ENCODE data around the gene MET.
"Not testable (repeated sequence)": the region's sequence is repeated elsewhere in the genome, so short reads cannot be mapped to it uniquely, and the experiment has no call there.

Gene MET

DNA sequence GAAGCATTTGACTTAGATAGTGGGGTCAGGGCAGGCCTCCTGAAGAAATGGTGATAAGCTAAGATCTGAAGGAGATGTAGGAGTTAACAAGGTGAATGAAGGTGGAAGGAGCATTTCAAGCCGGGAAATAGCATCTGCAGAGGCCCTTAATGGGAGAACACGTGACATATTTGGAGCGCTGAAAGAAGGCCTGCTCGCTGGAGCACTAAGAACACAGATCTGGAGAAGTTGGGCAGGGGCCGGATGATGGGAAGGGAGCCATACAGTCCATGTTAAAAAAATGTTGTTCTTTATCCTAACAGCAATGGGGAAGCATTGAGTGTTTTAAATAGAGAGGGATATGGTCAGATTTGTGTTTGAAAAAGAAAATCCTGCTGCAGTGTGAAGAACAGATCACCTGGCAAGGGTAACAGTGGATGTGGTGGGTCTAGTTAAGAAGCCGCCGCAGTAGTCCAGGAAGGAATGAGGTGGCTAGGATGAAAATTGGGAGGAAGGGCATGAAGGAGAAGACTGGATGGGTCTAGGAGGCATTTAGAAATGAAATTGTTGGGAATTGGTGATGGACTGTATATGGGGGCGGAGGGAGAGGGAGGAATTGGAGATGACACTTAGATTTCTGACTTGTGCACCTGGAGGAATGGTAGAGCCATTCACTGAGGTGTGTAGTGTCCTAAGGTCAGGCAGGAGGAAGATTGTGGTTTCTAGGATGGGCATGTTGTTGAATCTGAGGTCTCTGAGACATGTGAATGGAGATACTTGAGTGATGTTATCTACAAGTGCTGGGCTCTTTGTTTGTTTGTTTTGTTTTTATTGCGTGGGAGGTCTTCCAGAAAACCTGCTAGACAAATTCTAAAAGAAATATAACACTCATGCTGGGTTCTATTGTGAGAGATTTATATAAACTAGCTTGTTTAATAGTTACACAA, 58.4 kb downstream of the MET start:
- no peak for DNase-seq

DNA sequence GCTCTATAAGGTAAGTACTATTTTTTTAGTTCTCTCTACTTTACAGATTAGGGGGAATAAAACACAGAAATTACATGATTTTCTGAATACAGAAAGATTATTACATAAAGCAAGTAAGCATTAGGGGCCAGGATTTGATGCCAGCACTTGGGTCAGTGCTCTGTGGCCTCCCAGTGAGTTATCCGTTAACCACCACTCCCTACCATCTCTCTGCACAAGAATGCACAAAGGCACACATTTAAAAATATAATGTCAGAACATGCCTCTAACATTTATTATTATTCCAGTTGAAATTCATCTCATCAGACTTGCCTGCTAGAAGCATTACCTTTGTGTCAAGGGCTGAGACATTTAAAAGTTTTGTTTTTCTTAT, 59.0 kb downstream of the MET start:
- DNase-seq = no peak

DNA sequence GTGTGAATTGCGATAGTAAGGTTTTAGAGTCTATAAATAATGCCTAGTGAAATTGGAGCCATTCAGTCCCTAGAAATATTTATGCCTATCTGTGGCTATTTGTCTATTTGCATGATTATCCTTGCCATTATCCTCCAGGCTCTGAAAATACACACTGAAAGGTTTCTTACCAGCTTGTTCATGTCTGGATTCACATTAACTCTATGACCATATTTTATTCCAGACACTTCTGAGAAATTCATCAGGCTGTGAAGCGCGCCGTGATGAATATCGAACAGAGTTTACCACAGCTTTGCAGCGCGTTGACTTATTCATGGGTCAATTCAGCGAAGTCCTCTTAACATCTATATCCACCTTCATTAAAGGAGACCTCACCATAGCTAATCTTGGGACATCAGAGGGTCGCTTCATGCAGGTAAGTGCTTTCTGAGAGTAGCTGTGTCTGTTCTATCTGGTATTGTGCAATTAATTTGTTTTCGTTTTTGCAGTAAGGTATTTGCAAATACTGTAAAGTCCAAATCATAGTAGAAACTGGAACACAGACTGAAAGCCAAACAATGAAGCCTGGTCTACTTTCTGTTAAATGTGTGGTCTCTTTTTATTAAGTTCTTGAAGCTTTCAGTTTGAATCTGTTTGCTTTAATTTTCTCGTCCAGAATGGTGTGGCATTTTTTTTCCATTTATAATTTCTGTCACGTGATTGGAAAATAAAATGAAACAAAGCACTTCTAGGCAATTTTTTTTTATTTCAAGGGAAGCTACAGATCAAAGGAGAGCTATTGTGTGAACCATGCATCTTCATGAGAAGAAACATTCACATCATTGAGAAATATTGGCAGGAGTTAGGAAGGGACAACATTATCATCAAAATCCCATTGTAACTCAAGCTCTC, 59.7 kb downstream of the MET start:
- no peak for DNase-seq

DNA sequence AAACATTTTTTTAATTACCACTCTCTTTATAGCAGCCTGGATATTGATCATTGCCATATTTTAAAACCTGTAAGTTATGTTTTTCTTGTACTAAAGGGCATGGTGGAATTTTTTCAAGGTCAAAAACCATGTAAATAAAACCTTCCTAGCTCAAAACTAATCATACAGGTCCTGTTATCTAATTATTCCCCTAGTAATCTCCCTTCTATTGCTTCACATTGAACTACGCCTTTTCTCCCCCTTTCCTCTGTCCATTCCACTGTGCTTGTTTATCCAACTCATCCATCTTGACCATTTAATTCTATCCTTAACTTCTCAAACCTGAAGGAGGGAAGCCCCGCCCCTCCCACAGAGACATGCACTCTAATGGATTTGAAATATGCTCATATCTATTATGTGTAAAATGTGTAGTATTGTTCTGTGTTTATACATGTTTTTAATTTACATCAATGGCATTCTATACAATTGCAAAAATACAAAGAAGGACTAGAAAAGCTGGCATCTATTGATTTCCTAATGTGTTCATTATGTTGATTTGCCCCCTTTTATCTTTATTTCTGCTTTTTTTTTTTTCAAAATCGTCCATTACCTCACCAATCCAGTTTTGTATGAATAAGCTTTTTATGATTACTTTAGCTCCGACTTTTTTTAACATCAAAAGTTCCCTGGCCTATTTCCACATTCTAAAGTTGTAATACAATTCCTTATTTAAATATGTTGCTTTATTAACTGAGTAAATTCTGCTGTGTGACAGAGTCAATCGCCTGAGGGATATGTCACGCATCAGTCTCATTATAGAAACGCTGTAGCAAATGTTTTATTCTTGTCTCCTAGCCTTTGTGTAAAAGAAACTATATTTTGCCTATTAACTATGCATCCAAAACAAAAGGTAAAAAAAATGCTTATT, 61.0 kb downstream of the MET start:
- no peak for DNase-seq

DNA sequence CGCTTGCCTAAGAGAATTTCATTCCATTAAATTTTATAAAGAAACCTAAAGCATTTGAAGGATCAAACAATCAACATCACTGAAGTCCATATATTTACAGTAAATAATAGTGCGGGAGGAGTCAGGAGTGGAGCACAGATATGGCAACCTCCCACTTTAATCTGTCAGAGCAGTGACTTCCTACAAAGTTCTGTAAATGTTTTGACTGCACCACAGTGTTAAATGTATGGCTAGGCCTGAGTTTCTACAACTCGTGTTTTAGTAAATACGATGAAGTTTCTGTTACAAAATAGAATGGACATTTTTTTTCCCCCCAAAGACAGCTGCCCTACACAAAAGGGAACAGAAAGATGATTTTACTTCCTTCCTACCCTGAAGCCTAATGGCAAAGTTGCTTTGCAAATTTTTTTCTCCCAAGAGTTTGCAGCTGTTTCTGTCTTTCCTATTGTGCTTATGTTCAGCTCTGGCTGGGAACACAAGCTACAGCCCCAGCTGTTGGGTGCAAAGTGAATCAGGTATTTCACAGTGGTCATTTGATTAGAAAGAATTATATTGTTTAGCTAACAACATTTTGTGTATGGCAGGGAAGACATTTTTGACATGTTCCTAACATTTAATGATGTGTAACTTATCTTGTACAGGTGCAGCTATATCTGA, 62.1 kb downstream of the MET start:
- DNase-seq = no peak

DNA sequence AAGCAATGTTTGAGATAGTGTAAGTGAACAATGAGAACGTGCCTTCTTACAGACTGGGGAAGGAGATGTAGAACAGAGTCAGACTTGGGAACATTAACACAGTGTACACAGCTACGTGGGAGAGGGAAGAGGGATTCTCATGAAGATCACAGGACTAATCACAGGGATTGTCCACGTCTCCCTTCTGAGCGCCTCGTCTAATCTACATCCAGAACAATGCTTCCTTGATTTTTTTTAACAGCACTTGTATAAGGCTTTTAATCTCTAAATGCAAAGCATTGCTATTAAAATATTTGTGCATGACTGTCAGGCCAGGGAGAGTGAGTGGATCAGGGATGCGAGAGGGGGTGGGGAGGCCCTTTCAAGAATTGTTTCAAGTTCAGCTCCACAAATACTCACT, 62.7 kb downstream of the MET start:
- DNase-seq = no peak

DNA sequence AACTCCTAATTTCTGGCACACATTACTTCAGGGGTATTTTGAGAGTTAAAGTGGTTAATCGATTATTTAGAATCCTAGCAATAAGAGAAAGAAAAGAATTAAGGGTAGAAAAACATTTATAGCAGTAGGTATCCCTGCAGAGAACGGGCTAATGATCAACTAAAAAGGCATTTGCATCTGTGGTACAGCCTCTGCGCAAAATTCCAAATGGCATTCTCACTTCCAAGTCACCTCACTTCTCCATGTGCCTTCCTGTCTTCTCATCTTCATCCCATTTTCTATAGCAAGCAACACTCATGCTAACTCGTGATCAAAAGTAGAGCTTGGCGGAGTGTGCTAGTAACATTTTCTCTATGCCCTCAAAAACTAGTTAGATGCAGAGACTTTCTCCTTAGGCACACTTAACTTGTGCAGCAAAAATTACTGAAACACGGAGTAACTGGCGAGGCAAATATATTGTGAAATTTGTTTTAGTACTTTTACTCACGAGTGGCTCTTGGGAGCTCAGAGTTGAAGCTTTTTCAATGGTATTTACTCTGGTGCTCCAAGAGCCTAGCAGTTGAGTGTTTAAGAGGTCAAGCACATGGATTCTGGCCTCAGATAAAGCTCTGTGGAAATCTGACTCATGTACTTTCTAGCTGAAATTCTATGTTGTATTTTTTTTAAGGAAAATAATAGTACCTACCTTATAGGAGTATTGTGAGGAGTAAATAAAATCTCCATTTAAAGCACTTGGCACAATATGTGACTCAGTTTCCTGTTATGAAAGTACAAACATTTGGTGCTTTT, 65.1 kb downstream of the MET start:
- DNase-seq = no peak

DNA sequence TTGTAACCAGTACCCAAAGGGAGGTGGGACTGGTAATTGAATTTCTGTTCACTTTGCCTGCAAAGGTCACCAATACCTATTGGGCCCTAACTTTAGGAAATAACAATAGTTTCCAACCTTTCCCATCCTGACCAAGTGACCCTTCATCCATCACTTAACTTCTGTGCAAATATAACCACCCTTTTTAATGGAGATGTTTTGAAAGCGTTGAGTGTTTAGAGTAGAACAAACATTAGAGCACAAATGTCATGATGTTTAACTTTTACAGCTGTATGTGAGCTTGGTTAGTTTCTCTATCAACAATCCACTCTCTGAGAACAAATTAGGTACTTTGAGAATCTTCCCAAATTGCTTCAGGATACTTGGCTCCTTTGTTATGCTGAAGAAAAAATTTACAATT, 66.4 kb downstream of the MET start:
- DNase-seq = no peak

DNA sequence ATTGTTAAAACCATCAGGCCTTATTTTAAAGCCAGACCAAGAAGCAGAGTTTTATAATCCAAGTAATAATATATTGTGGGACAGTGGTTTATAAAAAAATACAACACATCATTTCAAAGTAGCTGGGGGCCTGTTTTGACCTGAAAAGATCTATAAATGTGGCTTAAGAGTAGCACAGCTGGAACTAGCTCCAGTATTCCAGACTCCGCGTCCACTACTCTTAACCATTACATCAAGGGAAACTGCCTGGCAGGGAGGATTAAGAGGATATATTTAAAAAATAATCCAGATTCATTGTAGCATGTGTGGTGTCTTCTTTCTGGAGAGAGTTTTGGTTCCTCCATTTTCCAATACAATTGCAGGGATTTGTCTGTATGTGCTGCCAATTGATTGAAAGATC, 67.3 kb downstream of the MET start:
- DNase-seq = no peak

DNA sequence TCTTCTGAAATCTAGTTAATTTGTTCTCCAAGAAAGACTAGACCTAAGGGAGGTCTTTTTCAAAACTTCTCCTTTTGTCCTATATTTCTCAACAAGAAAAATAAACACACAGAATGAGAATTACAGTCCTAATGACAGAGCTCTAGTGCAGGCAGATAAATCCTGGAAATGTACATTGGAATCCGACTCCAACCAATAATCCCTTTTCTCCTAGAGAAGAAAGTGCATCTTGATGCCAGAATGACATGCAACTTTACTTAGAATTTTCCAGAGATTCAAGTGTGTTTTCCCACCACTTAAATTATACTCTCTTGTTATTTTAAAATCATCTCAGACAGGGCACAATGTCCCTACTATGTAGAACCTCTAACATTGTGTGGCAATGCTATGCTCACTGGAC, 68.2 kb downstream of the MET start:
- DNase-seq = no peak

DNA sequence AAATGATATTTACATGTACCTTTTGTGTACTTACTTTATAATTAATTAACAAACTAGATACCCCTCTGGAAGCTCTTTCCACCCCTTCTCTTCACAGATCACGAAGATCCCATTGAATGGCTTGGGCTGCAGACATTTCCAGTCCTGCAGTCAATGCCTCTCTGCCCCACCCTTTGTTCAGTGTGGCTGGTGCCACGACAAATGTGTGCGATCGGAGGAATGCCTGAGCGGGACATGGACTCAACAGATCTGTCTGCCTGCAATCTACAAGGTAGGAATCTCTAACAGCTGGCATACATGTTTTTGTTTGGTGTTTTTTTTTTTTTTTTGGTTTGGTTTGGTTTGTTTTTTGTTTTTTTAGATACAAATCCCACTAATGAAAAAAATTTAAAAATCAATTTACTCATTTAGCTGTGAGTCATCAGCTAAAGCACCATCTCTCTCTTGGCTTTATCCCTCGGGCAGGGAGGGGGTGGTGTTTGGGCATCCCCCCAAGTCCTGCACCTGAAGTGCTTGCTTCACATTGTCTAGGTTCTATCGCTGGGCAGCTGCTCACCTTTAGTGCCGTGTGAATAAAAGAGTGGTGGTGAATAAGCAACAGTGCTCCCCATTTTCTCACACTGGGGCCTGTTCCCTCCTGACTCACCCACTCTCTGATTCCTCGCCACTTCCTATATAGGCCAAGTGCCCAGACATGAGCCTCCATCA, 68.9 kb downstream of the MET start:
- DNase-seq = no peak

DNA sequence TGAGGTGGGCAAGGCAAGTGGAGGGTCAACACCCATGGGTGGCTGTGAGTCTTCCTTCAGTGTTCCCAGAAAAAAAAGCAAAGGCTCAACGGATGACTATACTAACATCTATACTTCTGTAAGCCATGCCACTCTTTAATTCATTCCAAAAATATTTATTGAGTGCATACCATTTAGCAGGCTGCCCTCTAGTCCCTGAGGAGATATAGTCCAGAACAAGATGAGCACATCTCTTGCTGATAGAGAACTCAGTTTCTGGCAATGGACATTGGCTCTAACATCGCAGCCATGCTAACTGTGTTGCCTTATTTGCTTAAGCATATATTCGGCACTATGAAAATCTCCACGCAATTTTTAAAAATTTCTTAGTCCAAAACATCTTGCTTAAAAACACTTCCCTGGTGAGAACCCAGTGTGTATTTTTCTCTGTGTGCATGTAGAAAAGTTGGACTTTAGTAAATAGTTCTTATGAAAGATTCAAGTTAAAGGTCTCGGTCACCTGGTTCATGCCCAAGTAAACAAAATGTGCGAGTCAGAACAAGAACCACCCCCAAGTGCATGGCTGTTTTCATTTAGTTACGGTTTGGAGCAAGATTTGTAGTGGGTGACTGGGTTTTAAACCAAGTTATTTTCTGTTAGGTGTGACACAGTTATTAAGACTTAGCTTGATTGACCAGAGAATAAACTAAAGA, 69.8 kb downstream of the MET start:
- no peak for DNase-seq

DNA sequence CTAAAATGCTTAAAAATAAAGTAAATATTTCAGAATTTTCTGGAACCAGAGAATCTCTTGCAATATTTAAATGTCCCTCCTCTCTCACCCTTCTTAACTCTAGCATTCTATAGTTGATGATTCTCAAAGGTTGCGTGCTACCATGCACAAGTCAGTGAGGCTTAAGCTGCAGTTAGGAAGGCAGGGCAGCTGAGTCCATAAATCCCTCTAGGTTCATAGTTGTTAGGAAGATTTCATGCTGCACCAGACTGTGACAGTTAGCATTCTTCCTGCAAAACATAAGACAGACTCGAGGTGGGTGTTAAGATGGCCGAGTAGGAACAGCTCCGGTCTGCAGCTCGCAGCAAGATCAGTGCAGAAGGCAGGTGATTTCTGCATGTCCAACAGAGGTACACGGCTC, 70.6 kb downstream of the MET start:
- no peak for DNase-seq

DNA sequence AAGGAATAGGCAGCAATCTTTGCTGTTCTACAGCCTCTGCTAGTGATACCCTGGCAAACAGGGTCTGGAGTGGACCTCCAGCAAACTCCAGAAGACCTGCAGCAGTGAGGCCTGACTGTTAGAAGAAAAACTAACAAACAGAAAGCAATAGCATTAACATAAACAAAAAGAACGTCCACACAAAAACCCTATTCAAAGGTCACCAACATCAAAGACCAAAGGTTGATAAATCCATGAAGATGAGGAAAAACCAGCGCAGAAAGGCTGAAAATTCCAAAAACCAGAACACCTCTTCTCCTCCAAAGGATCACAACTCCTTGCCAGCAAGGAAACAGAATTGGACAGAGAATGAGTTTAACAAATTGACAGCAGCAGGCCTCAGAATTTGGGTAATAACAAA, 71.8 kb downstream of the MET start:
- not testable (repeated sequence) for DNase-seq

DNA sequence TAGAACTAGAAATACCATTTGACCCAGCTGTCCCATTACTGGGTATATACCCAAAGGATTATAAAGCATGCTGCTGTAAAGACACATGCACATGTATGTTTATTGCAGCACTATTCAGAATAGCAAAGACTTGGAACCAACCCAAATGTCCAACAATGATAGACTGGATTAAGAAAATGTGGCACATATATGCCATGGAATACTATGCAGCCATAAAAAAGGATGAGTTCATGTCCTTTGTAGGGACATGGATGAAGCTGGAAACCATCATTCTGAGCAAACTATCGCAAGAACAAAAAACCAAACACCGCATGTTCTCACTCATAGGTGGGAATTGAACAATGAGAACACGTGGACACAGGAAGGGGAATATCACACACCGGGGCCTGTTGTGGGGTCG, 74.4 kb downstream of the MET start:
- DNase-seq = not testable (repeated sequence)

DNA sequence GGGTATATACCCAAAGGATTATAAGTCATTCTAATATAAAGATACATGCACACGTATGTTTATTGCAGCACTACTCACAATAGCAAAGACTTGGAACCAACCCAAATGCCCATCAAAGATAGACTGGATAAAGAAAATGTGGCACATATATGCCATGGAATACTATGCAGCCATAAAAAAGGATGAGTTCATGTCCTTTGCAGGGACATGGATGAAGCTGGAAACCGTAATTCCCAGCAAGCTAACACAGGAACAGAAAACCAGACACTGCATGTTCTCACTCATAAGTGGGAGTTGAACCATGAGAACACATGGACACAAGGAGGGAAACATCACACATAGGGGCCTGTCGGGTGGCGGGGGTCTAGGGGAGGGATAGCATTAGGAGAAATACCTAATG, 79.1 kb downstream of the MET start:
- not testable (repeated sequence) for DNase-seq

DNA sequence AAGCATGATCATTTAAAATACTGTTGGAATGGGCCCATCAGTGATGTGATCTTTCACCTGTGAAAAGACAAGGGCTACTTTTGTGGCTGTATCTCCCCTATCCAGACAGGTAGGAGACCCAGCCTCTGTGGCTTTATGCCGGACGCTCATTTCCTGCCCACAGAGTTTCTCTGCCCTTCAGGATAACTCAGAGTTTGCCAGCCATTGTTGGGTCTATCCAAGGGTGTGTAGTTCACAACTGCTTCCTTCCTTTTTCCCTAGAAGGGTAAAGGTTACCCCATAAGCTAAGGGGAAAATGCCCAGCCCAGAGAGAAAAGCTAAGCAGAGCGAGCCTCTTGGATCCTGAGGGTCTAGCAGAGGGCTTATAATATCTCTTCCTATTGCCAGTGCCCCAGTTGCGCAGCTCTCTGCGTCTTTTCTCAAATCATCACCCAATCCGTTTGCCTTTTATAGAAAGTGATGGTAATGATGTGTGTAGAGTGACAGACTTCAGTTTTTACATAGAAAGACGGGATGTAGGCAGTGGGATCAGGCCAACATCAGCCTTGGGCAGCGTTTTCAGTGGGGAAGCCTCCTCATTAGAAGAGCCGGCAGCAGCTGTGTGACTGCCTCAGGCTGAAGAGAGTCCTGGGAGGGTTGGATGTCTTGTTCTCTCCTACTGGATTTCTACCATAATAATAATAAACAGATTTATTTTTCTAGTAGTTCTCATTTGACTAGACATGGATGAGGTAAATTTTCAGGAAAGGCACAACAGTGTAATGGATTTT, 80.5 kb downstream of the MET start:
- no peak for DNase-seq

DNA sequence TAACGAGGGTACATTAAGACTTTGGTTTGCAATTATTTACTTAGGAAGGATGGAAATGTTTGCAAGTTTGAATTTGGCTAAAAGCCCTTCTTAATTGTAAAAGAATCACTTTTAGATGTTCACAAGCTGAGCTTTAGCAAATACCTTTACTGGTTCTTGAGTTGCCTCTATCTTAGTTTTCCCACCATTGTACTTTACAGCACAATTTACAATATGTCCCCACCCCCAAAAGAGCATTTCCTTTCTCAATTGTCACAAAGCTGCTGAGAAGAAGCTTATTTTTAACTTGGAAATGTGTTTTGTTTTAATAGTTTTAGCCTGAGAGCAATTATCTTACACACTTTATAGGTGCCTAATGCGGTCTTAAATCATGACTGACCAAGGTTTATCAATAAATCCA, 81.1 kb downstream of the MET start:
- no peak for DNase-seq

DNA sequence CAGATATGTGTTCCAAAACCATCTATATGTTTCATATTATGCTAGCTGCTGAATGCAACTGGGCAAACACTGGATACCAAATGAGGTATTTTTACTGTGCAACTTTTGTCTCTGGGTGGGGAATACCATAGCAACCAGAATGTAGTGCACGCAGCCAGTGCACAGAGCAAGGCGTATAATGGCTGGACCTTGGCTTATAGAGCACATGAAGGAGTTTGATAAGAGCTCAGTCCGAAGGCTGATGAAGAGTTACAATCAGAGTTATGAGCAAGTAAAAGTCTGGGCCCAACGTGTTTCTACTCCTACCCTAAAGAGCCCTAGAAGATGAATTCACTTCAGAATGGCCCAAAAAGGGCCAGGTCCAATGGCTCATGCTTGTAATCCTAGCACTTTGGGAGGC, 82.2 kb downstream of the MET start:
- no peak for DNase-seq

DNA sequence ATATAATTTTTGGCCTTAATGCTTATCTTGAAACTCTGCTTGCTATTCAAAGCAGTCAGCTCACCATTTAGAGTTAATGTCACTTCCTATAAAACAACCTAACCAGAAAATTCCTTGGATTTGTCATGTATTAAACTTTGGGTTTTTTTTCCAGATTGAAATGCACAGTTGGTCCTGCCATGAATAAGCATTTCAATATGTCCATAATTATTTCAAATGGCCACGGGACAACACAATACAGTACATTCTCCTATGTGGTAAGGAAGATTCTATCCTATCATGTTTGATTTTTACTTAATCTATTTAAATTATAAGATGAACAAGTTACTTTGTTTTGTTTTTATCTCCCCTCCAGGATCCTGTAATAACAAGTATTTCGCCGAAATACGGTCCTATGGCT, 85.3 kb downstream of the MET start:
- DNase-seq = no peak
